T-helper 2 cell treated with Interferon-gamma antibody and Interleukin-4, amounts not matched to agents 5 μg/mL and 100 μg/mL, for 36 hours (primary cell): Measurements from ENCODE around the gene DAO.

ENCODE experiments used
- DNase-seq: peaks from one replicate; pipeline ENCODE4 v3.0.0; 2021; ENCODE audit warnings: low spot score
- H3K27ac Mint-ChIP-seq: one replicate; pipeline ENCODE4 v1.8.0; 2021; ENCODE audit warnings: mild to moderate bottlenecking, mixed read lengths
- H3K27me3 Mint-ChIP-seq: one replicate; pipeline ENCODE4 v1.8.0; 2021; ENCODE audit warnings: low read depth, mixed read lengths
- H3K36me3 Mint-ChIP-seq: one replicate; pipeline ENCODE4 v1.8.0; 2021; ENCODE audit warnings: low read depth, mixed read lengths
- H3K4me1 Mint-ChIP-seq: one replicate; pipeline ENCODE4 v1.8.0; 2021; ENCODE audit warnings: low read depth, mixed read lengths
- H3K4me3 Mint-ChIP-seq: one replicate; pipeline ENCODE4 v1.8.0; 2022; ENCODE audit warnings: mild to moderate bottlenecking, moderate library complexity, mixed read lengths
- H3K9me3 Mint-ChIP-seq: one replicate; pipeline ENCODE4 v1.8.0; 2021; ENCODE audit warnings: mixed read lengths

Gene DAO

DNA sequence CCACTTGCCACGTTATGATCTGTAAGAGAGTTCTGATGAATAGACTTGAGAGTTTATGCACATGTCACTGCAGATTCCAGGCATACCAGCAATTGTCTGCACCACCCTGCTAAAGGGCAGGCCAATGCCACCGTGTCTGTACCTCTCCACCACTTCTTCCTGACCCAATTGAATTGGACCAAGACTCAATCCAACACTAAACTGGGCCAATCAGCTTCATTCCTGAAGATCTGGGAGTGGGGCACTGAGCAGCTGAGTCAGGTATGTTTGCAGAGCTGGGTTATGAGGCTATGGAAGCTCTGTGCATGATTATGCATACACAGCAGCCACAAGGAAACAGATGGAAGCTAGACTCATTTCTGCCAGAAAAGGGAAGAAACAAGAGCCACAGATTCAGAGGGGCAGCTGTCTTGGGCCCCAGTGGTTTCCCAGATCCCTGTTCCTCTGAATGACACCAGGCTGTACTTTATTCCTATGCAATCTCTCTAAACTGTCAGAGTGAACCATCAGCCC lies 28.0 kb downstream of the DAO start:
- Mint-ChIP-seq H3K27me3 (peaks cover 22% of the 10 kb centered on the region), H3K27ac (no peak overlapping the region), H3K4me1 (no peaks in the 10 kb centered on the region), H3K36me3 (no peaks in the 10 kb centered on the region), H3K9me3 (no peaks in the 10 kb centered on the region), H3K4me3 (no peak overlapping the region)
- DNase-seq, result no peak

DNA sequence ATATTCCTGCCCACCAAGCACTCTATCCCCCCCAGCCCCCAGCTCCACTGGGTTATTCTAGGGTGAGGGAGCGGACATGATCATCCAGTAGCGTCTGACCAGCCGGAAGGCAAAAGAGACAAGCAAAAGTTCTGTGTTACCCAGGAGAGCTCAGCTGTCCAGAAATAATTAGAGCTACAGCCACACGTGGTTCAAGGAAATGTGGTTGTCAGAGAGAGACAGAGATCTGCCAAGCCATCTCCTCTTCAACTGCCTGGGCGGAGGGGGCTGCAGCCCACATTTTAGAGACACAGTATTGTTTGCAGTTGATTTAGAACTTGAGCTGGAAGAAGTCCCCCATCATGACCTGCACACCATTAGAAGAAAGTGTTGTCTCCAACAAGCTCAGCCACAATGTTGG lies 30.4 kb downstream of the DAO start:
- H3K27me3 Mint-ChIP-seq, result peaks cover 23% of the 10 kb centered on the region

DNA sequence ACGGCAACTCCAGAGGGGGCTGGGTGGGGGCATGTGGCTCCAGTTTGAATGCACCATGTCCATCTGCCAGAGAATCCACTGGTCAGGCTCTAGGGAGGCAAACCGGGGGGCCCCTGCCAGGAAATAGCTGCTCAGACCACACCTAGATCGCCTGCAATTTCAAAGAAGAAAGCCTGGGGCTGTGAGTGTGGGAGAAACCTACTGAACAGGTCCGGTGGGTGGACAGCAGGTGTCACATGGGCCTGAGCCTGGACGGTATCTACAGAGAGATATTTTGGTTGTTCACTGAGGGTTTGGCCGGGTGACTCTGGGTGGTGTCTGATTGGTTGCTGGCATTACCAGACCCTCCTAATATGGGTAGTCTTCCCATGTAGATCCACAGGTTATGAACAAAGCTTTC lies 32.0 kb downstream of the DAO start:
- Mint-ChIP-seq H3K4me1 (no peaks in the 10 kb centered on the region), H3K36me3 (no peaks in the 10 kb centered on the region), H3K27me3 (peaks cover 12% of the 10 kb centered on the region), H3K27ac (no peak overlapping the region), H3K4me3 (no peak overlapping the region), H3K9me3 (no peaks in the 10 kb centered on the region)
- no peak for DNase-seq

More for the DNA sequence above, 30.4 kb downstream of the DAO start:
- Mint-ChIP-seq H3K27ac (no peak overlapping the region), H3K36me3 (no peaks in the 10 kb centered on the region), H3K4me1 (no peaks in the 10 kb centered on the region), H3K9me3 (no peaks in the 10 kb centered on the region), H3K4me3 (no peak overlapping the region)
- no peak for DNase-seq

DNA sequence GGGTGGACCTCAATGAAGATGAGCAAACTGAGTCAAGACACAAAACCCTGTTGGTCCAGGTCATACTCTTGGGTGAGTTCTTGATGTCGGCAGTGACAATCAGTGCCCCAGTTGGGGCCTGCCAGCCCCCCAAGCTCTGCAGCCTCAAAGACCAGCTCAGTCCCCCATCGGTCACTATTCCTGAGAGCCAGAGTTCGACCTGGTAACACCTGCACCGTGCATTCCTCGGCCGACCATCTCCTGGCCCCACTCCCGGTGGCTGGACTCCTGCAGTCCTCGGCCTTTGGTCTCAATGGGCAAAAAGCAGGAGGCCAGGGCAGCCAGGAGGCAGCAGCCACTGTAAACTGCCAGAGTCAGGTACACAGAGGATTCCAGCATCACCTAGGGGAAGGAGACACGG lies 32.5 kb downstream of the DAO start:
- Mint-ChIP-seq H3K27ac (no peak overlapping the region), H3K9me3 (no peaks in the 10 kb centered on the region), H3K27me3 (peaks cover 8% of the 10 kb centered on the region), H3K4me1 (no peaks in the 10 kb centered on the region), H3K4me3 (no peak overlapping the region), H3K36me3 (no peaks in the 10 kb centered on the region)
- DNase-seq, result no peak

DNA sequence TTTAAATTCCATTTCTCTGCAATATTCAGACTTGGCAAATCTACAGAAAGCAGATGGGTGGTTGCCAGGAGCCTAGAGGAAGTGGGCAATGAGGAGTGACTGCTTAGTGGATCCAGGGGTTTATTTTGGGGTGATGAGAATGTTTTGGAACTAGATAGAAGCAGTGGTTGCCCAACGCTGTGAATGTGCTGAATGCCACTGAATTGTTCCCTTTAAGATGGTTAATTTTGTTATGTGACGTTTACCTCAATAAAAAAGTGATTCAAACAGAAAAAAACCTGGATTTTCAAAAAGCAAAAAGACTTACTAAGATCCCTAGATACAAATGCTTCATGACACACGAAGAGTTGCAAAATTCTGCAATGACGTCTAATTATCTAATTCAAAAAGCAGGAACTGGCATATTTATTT lies 34.2 kb downstream of the DAO start:
- no peak overlapping the region for H3K27ac Mint-ChIP-seq
- H3K36me3 Mint-ChIP-seq, result no peaks in the 10 kb centered on the region
- DNase-seq, result no peak
- H3K4me3 Mint-ChIP-seq, result no peak overlapping the region
- H3K9me3 Mint-ChIP-seq, result no peaks in the 10 kb centered on the region
- H3K4me1 Mint-ChIP-seq, result no peaks in the 10 kb centered on the region
- H3K27me3 Mint-ChIP-seq, result peaks cover 2% of the 10 kb centered on the region

DNA sequence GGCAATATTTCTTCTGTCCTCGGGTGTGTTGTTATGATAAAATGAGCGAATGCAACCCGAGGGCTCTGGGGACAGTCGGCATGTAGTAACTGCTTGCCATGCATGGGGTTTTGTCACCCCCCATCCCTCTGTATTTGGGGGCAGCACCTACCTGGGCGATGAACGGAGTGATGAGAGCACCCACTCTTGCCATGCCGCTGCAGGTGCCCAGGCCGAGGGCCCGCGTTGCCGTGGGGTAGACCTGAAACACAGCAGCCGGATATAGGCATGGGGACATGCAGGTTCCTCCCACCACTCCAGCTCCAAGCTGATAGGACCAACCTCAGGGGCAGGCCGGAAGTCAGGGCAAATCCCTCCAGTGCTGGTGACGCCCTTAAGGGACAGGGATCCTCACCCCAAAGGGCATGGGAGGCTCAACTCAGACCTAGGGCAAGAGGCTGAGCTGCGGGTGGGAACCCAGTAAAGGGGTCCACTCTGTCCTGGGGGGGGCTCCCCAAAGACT lies 35.8 kb downstream of the DAO start:
- Mint-ChIP-seq H3K9me3 (no peaks in the 10 kb centered on the region), H3K27me3 (peaks cover 2% of the 10 kb centered on the region), H3K4me1 (no peaks in the 10 kb centered on the region), H3K27ac (no peak overlapping the region), H3K36me3 (no peaks in the 10 kb centered on the region), H3K4me3 (no peak overlapping the region)
- DNase-seq, result no peak

DNA sequence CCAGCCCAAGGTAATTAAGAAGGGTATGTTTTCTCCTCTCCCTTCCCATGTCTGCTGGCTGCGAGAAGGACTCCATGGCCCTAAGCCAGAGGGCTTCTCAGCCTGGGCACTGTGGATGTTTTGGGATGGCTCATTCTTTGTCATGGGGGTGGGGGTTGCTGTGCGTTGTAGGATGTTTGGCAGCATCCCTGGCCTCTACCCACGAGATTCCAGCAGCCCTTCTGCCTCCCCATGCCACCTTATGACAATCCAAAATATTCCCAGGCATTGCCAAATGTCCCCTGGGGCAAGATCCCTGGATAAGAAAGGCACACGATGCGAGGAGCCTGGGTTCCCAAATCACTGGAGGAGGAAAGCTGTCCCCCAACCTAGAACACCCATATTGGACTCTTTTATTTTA lies 36.4 kb downstream of the DAO start:
- Mint-ChIP-seq H3K4me3 (no peak overlapping the region), H3K27me3 (peaks cover 6% of the 10 kb centered on the region), H3K27ac (no peak overlapping the region), H3K36me3 (no peaks in the 10 kb centered on the region), H3K9me3 (no peaks in the 10 kb centered on the region), H3K4me1 (no peaks in the 10 kb centered on the region)
- no peak for DNase-seq

DNA sequence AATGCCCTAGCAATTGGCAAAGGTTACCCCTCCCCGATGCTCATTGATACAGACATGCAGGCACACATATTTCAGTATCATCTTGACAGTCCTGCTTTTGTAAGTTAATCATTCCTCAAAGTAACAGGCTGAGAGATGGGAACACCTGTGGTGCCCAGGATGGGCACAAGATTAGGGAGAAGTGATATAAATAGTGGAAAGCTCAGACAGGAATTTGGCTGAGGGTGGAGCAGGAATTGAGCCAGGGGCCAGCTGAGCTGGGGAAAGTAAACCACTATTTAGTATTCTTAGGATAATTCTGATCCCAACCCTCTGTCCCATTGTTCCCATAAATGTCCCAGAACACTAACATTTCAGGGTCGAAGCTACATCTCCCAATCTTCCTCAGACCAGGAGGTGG lies 38.3 kb downstream of the DAO start:
- Mint-ChIP-seq H3K9me3 (no peaks in the 10 kb centered on the region), H3K4me1 (no peaks in the 10 kb centered on the region), H3K27me3 (peaks cover 6% of the 10 kb centered on the region), H3K27ac (no peak overlapping the region), H3K4me3 (no peak overlapping the region), H3K36me3 (no peaks in the 10 kb centered on the region)
- no peak for DNase-seq

DNA sequence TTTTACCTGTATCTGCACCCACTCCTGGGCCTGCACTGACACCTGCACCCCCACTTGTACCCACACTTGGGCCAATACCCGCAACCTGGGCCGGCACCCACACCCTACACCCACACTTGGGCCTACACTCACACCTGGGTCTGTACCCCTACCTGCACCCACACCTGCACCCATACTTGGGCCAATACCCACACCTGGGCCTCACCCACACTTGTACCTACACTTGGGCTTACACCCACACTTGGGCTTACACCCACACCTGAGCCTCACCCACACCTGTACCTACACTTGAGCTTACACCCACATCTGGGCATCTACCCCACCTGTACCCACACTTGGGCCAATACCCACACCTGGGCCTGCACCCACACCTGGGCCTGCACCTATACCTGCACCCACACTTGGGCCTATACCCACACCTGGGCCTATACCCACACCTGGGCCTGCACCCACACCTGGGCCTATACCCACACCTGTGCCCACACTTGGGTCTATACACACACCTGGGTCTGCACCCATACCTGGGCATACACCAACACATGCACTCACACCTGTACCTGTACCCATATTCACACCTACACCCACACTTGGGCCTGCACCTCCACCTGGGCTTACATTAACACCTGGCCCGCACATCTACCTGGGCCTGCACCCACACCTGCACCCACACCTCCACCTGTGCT lies 39.2 kb downstream of the DAO start:
- peaks cover 4% of the 10 kb centered on the region for H3K27me3 Mint-ChIP-seq

DNA sequence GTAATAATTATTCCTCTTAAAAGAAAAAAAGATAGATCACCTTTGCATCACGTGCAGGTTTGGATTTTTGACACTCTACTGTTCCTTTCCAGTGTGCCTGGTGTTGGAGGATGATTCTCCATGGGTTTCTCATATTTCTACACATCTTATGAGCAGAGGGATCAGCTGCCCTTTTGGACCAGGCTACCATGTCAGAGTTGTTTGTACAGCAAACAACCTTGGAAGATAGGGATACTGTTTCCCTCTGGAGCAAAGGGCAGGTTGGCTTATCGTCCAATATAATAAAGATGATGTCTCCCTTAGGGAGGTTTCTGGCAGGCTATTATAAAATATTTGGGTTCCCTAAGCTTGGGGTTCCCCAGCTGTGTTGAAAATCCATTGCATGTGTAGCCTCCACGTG lies 42.1 kb downstream of the DAO start:
- Mint-ChIP-seq H3K27me3 (peaks cover 6% of the 10 kb centered on the region), H3K27ac (no peak overlapping the region), H3K9me3 (no peaks in the 10 kb centered on the region), H3K4me1 (no peaks in the 10 kb centered on the region), H3K36me3 (no peaks in the 10 kb centered on the region), H3K4me3 (no peak overlapping the region)
- DNase-seq, result no peak

More for the DNA sequence above, 39.2 kb downstream of the DAO start:
- DNase-seq, result no peak
- Mint-ChIP-seq H3K4me3 (no peak overlapping the region), H3K27ac (no peak overlapping the region), H3K36me3 (no peaks in the 10 kb centered on the region), H3K9me3 (no peaks in the 10 kb centered on the region), H3K4me1 (no peaks in the 10 kb centered on the region)

DNA sequence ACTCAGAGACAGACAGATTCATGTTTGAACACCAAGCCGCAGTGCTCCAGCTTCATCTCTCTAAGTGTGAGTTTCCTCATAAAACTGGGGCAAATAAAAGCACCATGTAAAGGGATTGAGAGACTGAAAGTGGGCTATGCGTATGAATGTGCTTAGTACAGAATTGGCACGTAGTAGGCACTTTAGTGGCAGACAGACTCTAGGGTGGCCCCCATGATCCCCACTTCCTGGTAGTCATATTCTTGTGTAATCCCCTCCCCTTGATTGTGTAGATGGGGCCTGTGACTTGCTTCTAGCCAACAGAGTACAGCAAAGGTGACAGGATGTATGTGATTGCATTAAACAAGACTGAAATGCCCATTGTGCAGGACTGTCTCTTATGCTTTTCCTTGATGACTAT lies 43.0 kb downstream of the DAO start:
- no peaks in the 10 kb centered on the region for H3K9me3 Mint-ChIP-seq
- no peak for DNase-seq
- H3K36me3 Mint-ChIP-seq, result no peaks in the 10 kb centered on the region
- peaks cover 6% of the 10 kb centered on the region for H3K27me3 Mint-ChIP-seq
- no peak overlapping the region for H3K4me3 Mint-ChIP-seq
- no peaks in the 10 kb centered on the region for H3K4me1 Mint-ChIP-seq
- no peak overlapping the region for H3K27ac Mint-ChIP-seq

DNA sequence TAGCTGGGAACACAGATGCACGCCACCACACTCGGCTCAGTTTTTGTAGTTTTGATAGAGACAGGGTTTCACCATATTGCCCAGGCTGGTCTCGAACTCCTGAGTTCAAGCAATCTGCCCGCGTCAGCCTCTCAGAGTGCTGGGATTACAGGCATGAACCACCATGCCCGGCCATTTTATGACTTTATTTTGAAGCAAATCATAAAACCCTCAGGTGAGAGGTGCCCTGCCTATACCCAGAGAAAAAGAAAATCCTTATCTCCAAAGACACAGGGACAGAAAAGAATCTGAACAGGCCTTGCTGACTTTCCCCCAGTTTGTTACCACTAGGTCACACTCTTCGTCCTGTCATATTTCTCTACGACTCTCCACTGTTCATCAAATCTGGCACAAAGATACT lies 48.8 kb downstream of the DAO start:
- Mint-ChIP-seq H3K9me3 (no peaks in the 10 kb centered on the region), H3K27ac (no peak overlapping the region), H3K4me3 (no peak overlapping the region), H3K36me3 (no peaks in the 10 kb centered on the region), H3K27me3 (peaks cover 5% of the 10 kb centered on the region), H3K4me1 (no peaks in the 10 kb centered on the region)
- DNase-seq, result no peak

DNA sequence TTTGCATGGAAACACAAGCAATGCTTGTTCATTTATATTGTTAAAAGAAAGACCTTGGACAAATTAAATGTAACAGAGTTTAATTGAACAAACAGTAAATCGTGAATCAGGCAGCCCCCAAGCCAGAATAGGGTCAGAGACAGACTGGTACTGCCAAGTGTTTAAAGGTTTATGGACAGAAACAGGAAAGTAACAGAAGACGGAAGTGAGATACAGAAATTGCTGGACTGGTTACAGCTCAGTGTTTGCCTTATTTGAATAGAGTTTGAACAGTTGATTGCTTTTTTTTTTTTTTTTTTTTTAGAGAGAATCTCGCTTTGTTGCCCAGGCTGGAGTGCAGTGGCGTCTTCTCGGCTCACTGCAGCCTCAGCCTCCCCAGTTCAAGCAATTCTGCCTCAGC lies 50.3 kb downstream of the DAO start:
- Mint-ChIP-seq H3K4me1 (no peaks in the 10 kb centered on the region), H3K9me3 (no peaks in the 10 kb centered on the region), H3K27ac (no peak overlapping the region), H3K27me3 (peaks cover 5% of the 10 kb centered on the region), H3K4me3 (no peak overlapping the region), H3K36me3 (no peaks in the 10 kb centered on the region)
- no peak for DNase-seq

DNA sequence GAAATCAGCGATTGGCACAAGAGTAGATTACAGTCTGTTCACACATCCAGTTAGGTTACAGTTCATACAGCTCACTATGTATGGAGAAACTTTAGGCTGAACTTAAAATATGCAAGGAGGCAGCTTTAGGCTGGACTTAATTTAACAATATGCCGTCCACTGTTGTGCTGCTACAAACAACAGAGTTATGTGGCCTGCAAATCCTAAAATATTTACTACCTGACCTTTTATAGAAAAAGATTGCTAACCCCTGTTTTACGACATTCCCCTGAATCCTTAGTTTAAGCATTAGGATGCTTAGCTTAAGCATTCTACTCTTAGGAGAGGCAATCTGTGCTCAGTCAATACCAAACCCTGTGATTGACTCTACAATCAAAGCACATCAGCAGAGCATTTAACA lies 50.9 kb downstream of the DAO start:
- Mint-ChIP-seq H3K9me3 (no peaks in the 10 kb centered on the region), H3K27ac (no peak overlapping the region), H3K4me3 (no peak overlapping the region), H3K4me1 (no peaks in the 10 kb centered on the region), H3K27me3 (peaks cover 5% of the 10 kb centered on the region), H3K36me3 (no peaks in the 10 kb centered on the region)
- no peak for DNase-seq

DNA sequence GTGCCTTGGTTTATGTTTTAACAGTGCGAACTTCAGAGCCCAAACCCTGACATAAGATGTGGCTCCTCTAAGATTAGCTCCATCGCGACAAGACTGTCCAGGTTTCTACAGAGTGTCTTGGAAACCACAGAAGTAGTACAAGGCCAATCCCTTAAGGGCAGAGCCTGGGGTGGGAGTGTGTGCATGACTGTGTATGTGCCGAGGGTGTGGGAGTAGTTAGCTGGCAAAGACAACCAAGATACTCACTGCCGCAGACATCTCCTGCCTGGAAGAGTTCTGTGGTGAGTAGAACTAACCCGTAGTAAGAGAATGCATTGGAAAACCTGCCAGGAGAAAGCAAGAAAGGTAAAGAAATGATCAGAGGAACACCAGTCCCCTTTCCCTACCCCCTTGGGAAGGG lies 54.1 kb downstream of the DAO start:
- Mint-ChIP-seq H3K27me3 (peaks cover 5% of the 10 kb centered on the region), H3K4me3 (no peak overlapping the region), H3K9me3 (no peaks in the 10 kb centered on the region), H3K27ac (no peak overlapping the region), H3K36me3 (no peaks in the 10 kb centered on the region), H3K4me1 (no peaks in the 10 kb centered on the region)
- no peak for DNase-seq
